SK-N-SH (cell line): Measurements from ENCODE around the gene MKRN2OS. TPM values are rescaled to one million over a fixed set of nuclear protein-coding genes. Genes with fewer than 3 reads are reported as not detected.

Experiments
- CTCF ChIA-PET: fragments of 300-600, 350-600 bp; formaldehyde crosslinking; extraction: SDS; loops from one replicate; lab custom pipeline; 2021; lab: Yijun Ruan, JAX
- POLR2A ChIA-PET: fragments of 350-600 bp; sonication (Branson Sonifier 250); formaldehyde crosslinking; extraction: SDS; loops from one replicate; lab custom pipeline; 2020; ENCODE audit warnings: antibody characterized with exemption, inconsistent platforms; lab: Yijun Ruan, JAX
- DNase-seq: peaks from one replicate; pipeline ENCODE4 v3.0.0; 2012
- H2AFZ ChIP-seq: fragments of 200-600 bp; sonication (generic); 2 replicates; pipeline ENCODE4 v1.8.1; 2016; ENCODE audit warnings: antibody characterized with exemption, mild to moderate bottlenecking, low read depth
- H3F3A ChIP-seq: fragments of 200-600 bp; sonication (generic); replicated peaks from 2 replicates; pipeline ENCODE3; 2016; ENCODE audit warnings: antibody characterized with exemption, mild to moderate bottlenecking; ENCODE audit not compliant: insufficient read depth
- H3K27ac ChIP-seq, 2 experiments: fragments of 200-500 bp in 1 of 2; fragments of 200-600 bp in 1 of 2; sonication (Bioruptor generic) in 1 of 2; sonication (generic), shearing (Covaris generic) in 1 of 2; 2 replicates each; pipeline versions ENCODE4 v1.5.1 to v1.6.1; 2014 to 2016; ENCODE audit warnings: low read depth in 2 of 2, inconsistent platforms in 1 of 2, low read length in 1 of 2, mild to moderate bottlenecking in 1 of 2, mixed read lengths in 1 of 2
- H3K27me3 ChIP-seq: fragments of 200-600 bp; sonication (generic), shearing (Covaris generic); 2 replicates; pipeline ENCODE4 v1.6.1; 2016; ENCODE audit warnings: mixed run types; ENCODE audit not compliant: insufficient read depth
- H3K36me3 ChIP-seq, 2 experiments: fragments of 200-500 bp in 1 of 2; fragments of 200-600 bp in 1 of 2; sonication (Bioruptor generic) in 1 of 2; sonication (generic) in 1 of 2; replicated peaks in 1 of 2; 2 replicates each; pipeline versions ENCODE3 to v1.5.1; 2014 to 2016; ENCODE audit warnings: low read length in 1 of 2, mild to moderate bottlenecking in 1 of 2; ENCODE audit not compliant: insufficient read depth in 2 of 2, control insufficient read depth in 1 of 2
- H3K4me1 ChIP-seq, 2 experiments: fragments of 200-500 bp in 1 of 2; fragments of 200-600 bp in 1 of 2; sonication (Bioruptor generic) in 1 of 2; sonication (generic), shearing (Covaris generic) in 1 of 2; 2 replicates each; pipeline versions ENCODE4 v1.5.1 to v1.6.1; 2014 to 2016; ENCODE audit warnings: low read depth in 1 of 2, low read length in 1 of 2, mixed run types in 1 of 2; ENCODE audit not compliant: insufficient read depth in 2 of 2, control insufficient read depth in 1 of 2
- H3K4me2 ChIP-seq: fragments of 200-600 bp; sonication (generic), shearing (Covaris generic); 2 replicates; pipeline ENCODE4 v1.6.1; 2017; ENCODE audit warnings: mixed run types
- H3K4me3 ChIP-seq, 2 experiments: fragments of 200-500 bp in 1 of 2; fragments of 200-600 bp in 1 of 2; sonication (Bioruptor generic) in 1 of 2; sonication (generic), shearing (Covaris generic) in 1 of 2; 2 replicates each; pipeline versions ENCODE4 v1.5.1 to v1.8.1; 2014 to 2016; ENCODE audit warnings: low read depth in 2 of 2, inconsistent platforms in 1 of 2, low read length in 1 of 2, mild to moderate bottlenecking in 1 of 2, mixed read lengths in 1 of 2, moderate library complexity in 1 of 2
- H3K79me2 ChIP-seq: fragments of 200-600 bp; sonication (generic); 2 replicates; pipeline ENCODE4 v1.8.1; 2017; ENCODE audit warnings: mild to moderate bottlenecking; ENCODE audit not compliant: insufficient read depth
- H3K9ac ChIP-seq: fragments of 200-600 bp; sonication (generic); 2 replicates; pipeline ENCODE4 v1.6.1; 2017; ENCODE audit warnings: mixed run types
- H3K9me2 ChIP-seq: fragments of 200-600 bp; sonication (generic); 2 replicates; pipeline ENCODE4 v1.6.1; 2017; ENCODE audit warnings: mixed run types
- H3K9me3 ChIP-seq: fragments of 200-600 bp; sonication (generic); 2 replicates; pipeline ENCODE4 v1.6.1; 2017; ENCODE audit warnings: mixed run types, mild to moderate bottlenecking, moderate library complexity
- H4K20me1 ChIP-seq: fragments of 200-600 bp; sonication (generic); 2 replicates; pipeline ENCODE4 v1.6.1; 2017; ENCODE audit warnings: mild to moderate bottlenecking, mixed run types; ENCODE audit not compliant: insufficient read depth
- CTCF ChIP-seq: fragments of 200-600 bp; sonication (generic); IDR thresholded peaks from 2 replicates; pipeline ENCODE4 v1.6.1; 2017; ENCODE audit warnings: antibody characterized with exemption, mild to moderate bottlenecking, moderate library complexity
- JUND ChIP-seq: IDR thresholded peaks from 2 replicates; pipeline ENCODE4 v1.4.0; 2012
- MXI1 ChIP-seq: IDR thresholded peaks from 2 replicates; pipeline ENCODE4 v1.6.1; 2012; ENCODE audit warnings: mild to moderate bottlenecking, low read depth, low read length, improper control_type of control experiment
- NFIC ChIP-seq: IDR thresholded peaks from 2 replicates; pipeline ENCODE4 v1.4.0; 2012; ENCODE audit warnings: borderline replicate concordance
- RCOR1 ChIP-seq: fragments of 150-350 bp; IDR thresholded peaks from 2 replicates; pipeline ENCODE4 v1.6.1; 2017; ENCODE audit warnings: antibody characterized with exemption, low read length
- REST ChIP-seq: IDR thresholded peaks from 2 replicates; pipeline ENCODE4 v1.6.1; 2012; ENCODE audit warnings: mild to moderate bottlenecking, low read depth, low read length, moderate library complexity
- RXRA ChIP-seq: IDR thresholded peaks from 2 replicates; pipeline ENCODE4 v1.4.0; 2012; ENCODE audit warnings: low read depth, mild to moderate bottlenecking, borderline replicate concordance
- SMC3 ChIP-seq: IDR thresholded peaks from 2 replicates; pipeline ENCODE4 v1.6.1; 2012; ENCODE audit warnings: low read depth, low read length, improper control_type of control experiment
- TCF12 ChIP-seq: IDR thresholded peaks from 2 replicates; pipeline ENCODE4 v1.4.0; 2012
- TEAD4 ChIP-seq: IDR thresholded peaks from 2 replicates; pipeline ENCODE4 v1.4.0; 2012; ENCODE audit warnings: mild to moderate bottlenecking, borderline replicate concordance; ENCODE audit not compliant: insufficient read depth
- USF1 ChIP-seq: IDR thresholded peaks from 2 replicates; pipeline ENCODE4 v1.4.0; 2012; ENCODE audit warnings: low read depth, borderline replicate concordance
- WGBS: methylation state at CpG from one replicate; pipeline ENCODE4 v1.1.6; 2017; ENCODE audit warnings: low lambda C conversion rate; 5-methylcytosine and 5-hydroxymethylcytosine counted together
- polyA plus RNA-seq, 3 experiments: library from polyadenylated mRNA; depleted of rRNA; stranded (reverse); fragments of >200 nt; gene quantifications; 2 replicates each; pipeline ENCODE4 v1.2.3, GENCODE V29; 2012

MKRN2OS gene
- polyA plus RNA-seq, 1 of the 3 experiments (the other 2 are of a cell fraction): not detected

- Histone ChIP-seq H3K79me2 (peaks cover 7% of the 10 kb centered on the region; the same call in 1 of the 2 replicates), H3K4me2 (no peak overlapping the region), H3K9me2 (no peaks in the 10 kb centered on the region), H3K27me3 (no peaks in the 10 kb centered on the region), H3K4me3 (no peak overlapping the region), H3K9ac (no peak overlapping the region), H4K20me1 (no peaks in the 10 kb centered on the region)
- WGBS: 90% methylated on average over 2 of the region's 6 CpGs
- no peak for DNase-seq
- TF ChIP-seq TCF12 (no peak), SMC3 (no peak), CTCF (no peak), RXRA (no peak), RCOR1 (no peak), JUND (no peak), NFIC (no peak), REST (no peak), TEAD4 (no peak)
- TF ChIP-seq, all 33 proteins: peak for 0
- ChIA-PET CTCF (interaction anchor here (1.5 kb wide), 1 partner anchor 94 kb away, joined by 3 read pairs; no protein-coding TSS in a partner anchor), POLR2A (no interaction called here)
- H3K4me1 ChIP-seq: no peaks in the 10 kb centered on the region
- H3K36me3 ChIP-seq: peaks cover 50 to 65% of the 10 kb centered on the region in 2 experiments
- no peaks in the 10 kb centered on the region for H3K9me3 ChIP-seq
- peaks cover under 1% of the 10 kb centered on the region for H3F3A ChIP-seq
- H3K27ac ChIP-seq: no peak overlapping the region
- no peak overlapping the region for H2AFZ ChIP-seq
Observed at GRCh38 chr3:12574131-12574530, 28.8 kb upstream of the MKRN2OS start.

GRCh38 chr3:12571986-12572385, 26.7 kb upstream of the MKRN2OS start:
- peaks cover 17% of the 10 kb centered on the region for H4K20me1 ChIP-seq
- no peaks in the 10 kb centered on the region for H3K4me1 ChIP-seq
- ChIA-PET POLR2A (no interaction called here), CTCF (no interaction called here)
- no peaks in the 10 kb centered on the region for H3K27me3 ChIP-seq
- H3K79me2 ChIP-seq: peaks cover 25% of the 10 kb centered on the region
- H3K9me3 ChIP-seq: no peaks in the 10 kb centered on the region
- TF ChIP-seq MXI1 (no peak), USF1 (no peak)
- no peaks in the 10 kb centered on the region for H3K9me2 ChIP-seq
- H3K4me3 ChIP-seq: no peak overlapping the region
- no peak overlapping the region for H2AFZ ChIP-seq
- H3K36me3 ChIP-seq: peaks cover 44 to 54% of the 10 kb centered on the region in 2 experiments
- no peak for DNase-seq
- 91% methylated on average over 10 of the region's 11 CpGs for WGBS
- H3K27ac ChIP-seq: no peak overlapping the region
- H3F3A ChIP-seq: no peaks in the 10 kb centered on the region
- H3K9ac ChIP-seq: no peak overlapping the region
- H3K4me2 ChIP-seq: no peak overlapping the region
